HG02840 (cell line): Measurements from ENCODE around the gene MDH2.
"Not testable (repeated sequence)": the region's sequence is repeated elsewhere in the genome, so short reads cannot be mapped to it uniquely, and the experiment has no call there.

ENCODE experiments used
- ATAC-seq: cut with Tn5 transposase; IDR thresholded peaks from one replicate; pipeline ENCODE4 v1.9.1; 2021; ENCODE audit warnings: mild to moderate bottlenecking, moderate library complexity, moderate number of reproducible peaks; ENCODE audit not compliant: unreplicated experiment, low FRiP score

MDH2 gene

DNA sequence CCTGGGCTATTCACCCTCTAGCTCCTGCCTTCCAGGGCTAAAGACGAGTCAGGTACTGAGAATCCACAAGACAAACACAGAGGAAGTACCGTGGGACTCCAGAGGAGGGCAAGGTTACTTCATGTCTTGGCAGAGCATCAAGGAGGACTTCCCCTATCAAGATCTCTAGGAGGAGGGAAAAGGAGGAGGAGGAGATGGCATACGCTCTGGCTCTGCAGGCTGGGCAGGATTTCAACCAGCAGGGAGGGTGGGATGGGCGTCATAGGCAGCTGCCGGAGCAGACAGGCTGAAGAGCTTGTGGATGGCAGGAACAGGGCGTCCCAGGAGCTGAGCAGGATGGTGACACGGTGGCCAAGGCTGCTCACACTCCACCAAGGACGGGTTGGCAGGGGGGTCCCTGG lies 21.3 kb downstream of the MDH2 start:
- no peak for ATAC-seq

DNA sequence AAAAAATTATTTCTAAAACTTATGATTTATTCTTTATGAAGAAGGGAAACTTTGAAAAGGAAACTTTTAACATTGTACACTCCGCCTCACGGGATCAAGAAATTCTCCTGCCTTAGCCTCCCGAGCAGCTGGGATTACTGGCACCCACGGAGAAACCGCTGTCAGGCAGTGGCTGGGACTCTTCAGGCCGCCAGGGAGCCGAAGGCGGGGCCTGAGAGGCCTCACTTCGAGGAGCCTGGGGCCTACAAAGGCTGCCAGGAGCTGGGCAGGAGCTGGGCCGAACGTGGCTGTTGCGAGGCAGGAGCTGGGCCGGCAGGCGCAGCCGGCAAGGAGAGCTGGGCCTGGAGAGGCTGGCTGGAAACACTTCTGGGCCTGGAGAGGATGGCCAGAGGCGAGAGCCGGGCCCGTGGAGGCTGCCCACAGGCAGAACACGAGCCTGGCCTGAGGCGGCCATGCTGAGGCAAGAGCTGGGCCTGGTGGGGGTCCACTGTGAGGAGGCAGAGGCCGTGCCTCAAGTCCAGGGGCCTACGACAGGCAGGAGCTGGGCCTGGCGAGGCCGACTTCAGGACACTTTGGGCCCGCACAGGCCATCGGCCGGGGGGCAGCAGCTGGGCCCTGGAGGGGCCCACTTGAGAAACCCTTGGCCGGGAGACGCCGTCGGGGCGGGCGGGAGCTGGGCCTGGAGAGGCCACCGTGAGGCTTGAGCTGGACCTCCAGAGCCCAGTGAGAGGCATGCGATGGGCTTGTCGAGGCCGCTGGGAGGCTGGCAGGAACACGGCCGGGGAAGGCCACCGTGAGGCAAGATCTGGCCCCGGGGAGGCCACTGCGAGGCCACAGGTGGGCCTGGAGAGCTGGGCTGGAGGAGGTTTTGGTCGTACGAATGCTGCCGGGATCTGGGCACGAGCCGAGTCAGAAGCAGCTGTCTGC lies 23.7 kb downstream of the MDH2 start:
- ATAC-seq: no peak

DNA sequence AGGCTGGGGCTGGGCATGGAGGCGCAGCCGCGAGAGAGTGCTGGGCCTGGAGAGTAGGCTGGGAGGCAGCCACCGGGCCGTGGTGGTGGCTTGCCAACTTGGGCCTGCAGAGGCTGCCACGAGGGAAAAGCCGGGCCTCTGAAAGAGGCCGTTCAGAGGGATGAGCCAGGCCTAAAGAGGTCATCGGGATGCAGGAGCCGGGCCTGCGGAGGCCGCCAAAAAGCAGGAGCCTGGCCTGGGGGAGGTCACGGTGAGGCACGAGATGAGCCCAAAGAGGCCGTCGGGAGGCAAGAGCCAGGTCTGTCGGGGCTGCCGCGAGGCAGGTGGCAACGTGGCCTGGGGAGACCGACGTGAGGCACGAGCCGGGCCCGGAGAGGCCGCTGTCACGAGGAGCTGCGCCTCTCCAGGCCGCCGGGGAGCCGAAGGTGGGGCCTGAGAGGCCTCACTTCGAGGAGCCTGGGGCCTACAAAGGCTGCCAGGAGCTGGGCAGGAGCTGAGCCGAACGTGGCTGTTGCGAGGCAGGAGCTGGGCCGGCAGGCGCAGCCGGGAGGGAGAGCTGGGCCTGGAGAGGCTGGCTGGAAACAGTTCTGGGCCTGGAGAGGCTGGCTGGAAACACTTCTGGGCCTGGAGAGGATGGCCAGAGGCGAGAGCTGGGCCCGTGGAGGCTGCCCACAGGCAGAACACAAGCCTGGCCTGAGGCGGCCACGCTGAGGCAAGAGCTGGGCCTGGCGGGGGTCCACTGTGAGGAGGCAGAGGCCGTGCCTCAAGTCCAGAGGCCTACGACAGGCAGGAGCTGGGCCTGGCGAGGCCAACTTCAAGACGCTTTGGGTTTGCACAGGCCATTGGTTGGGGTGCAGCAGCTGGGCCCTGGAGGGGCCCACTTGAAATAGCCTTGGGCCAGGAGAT lies 24.6 kb downstream of the MDH2 start:
- no peak for ATAC-seq

DNA sequence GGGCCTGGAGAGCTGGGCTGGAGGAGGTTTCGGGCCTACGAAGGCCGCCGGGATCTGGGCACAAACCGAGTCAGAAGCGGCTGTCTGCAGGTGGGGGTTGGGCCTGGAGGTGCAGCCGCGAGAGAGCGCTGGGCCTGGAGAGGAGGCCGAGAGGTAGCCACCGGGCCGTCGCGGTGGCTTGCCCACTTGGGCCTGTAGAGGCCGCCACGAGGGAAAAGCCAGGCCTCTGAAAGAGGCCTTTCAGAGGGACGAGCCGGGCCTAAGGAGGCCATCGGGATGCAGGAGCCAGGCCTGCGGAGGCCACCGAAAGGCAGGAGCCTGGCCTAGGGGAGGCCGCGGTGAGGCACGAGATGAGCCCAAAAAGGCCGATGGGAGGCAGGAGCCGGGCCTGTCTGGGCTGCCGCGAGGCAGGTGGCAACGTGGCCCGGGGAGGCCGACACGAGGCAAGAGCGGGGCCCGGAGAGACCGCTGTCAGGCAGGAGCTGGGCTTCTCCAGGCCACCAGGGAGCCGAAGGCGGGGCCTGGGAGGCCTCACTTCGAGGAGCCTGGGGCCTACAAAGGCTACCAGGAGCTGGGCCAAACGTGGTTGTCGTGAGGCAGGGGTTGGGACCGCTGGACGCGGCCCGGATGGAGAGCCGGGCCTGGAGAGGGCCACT lies 25.6 kb downstream of the MDH2 start:
- no peak for ATAC-seq

DNA sequence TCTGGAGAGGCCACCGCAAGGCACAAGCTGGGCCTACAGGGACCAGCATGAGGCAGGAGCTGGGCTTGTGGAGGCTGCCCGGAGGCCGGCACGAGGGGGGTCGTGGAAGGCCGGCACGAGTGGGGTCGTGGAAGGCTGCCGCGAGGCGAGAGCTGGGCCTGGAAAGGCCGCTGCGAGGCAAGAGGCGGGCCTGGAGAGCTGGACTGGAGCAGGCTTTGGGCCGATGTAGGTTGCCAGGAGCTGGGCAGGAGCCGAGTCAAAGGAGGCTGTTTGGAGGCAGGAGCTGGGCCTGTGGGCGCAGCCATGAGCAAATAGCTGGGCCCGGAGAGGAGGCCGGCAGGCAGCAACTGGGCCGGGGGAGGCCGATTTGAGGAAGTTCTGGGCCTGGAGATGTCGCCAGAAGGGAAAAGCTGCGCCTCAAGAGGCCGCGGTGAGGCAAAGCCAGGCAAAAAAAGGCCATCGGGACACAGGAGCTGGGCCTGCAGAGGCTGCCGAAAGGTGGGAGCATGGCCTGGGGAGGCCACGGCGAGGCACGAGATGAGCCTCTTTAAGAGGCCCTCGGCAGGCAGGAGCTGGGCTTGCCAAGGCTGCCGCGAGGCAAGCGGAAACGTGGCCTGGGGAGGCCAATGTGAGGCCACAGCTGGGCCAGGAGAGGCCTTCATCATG lies 26.5 kb downstream of the MDH2 start:
- no peak for ATAC-seq

DNA sequence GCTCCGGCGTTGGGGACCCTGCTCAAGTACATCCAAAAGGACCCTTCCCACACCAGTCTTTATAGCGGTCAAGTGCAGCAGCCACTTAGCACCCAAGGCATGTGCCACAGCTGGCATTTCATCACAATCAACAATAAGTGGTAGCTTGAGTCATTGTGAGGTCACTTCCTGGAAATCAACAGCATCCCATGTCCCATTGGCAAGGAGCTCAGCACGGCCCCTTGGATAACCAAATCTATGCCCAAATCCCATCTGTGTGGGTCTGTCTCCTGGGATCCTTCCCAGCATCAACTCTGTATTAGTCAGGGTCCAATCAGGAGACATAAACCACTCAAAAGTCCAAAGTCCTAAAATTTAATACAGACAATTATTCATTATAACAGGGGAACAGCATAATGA lies 27.1 kb downstream of the MDH2 start:
- ATAC-seq: no peak

DNA sequence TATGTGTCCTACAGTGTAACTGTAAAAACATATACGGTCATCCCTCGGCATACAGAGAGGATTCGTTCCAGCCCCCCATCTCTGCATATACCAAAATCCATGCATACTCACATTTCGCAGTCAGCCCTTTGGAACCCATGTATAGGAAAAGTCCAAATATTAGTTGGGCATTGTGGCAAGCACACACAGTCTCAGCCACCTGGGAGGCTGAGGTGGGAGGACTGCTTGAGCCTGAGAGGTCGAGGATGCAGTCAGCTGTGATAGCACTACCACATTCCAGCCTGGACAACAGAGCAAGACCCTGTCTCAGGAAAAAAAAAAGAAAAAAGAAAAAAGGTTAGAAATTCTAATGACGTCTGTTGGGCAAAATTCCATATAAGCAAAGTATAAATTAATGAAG lies 29.1 kb downstream of the MDH2 start:
- no peak for ATAC-seq

DNA sequence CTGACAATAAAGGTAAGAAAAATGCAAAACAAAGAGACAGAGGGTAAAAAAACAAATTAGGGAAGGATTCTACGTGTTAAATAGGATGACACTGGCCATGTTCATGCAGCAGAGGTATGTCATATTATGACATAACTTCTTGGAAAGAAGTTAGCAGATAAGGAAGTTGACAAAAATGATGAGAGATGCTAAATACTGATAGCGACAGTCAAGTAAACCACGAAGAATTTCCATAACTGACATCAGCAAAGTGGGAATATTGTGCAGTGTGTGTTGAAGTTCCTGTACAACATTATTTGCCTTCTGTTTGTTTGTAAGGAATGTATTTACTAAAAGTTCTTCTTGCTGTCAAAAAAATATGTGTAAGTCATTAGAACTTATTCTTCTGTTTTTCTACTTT lies 29.5 kb downstream of the MDH2 start:
- ATAC-seq: no peak

DNA sequence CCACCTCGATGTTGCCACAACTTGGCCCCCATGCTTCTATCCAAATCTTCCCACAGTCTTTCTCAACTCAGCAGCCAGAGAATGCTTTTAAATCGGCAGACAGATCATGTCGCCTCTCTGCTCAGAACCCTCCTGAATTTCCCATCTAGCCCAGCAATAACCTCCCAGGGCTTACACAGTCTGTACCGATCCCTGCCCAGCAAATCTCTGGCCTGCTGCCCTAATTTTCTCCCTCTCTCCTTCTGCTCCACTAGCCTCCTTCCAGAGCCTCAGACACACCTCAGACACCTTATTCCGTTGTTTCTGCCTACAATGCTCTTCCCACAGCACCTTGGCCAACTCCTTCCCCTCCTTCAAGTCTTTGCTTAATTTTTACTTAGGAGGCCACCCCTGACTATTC lies 32.3 kb downstream of the MDH2 start:
- no peak for ATAC-seq

DNA sequence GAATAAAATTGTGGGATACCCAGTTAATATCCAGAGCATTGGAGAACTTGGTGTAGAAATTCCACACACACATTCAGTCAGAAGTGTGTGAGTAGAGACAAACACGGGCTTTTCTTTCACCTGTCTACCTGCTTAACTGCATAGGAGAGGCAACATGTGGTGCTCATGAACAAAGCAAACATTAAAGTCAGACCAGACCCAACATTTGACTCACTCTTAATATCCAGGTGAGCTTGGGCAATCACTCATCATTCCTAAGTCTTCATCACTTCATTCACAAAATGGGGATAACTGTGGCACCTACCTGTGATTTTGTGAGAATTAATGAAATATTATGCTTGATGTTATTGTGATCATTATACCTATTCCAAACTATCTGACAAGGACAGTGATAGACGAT lies 36.2 kb downstream of the MDH2 start:
- ATAC-seq: not testable (repeated sequence)

DNA sequence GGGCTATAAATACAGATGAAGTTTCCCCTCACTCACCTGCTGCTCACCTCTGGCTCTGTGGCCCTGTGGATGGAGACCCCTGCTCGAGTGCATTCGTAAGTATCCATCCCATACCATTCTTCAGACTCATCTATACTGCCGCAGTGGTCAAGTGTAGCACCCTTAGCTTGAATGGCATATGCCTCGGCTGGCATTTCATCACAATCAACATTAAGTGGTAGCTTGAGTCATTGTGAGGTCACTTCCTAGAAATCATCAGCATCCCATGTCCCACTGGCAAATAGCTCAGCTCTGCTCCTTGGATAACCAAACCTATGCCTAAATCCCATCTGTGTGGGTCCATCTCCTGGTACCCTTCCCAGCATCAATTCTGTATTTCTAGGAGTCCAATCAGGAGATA lies 38.2 kb downstream of the MDH2 start:
- ATAC-seq: no peak

DNA sequence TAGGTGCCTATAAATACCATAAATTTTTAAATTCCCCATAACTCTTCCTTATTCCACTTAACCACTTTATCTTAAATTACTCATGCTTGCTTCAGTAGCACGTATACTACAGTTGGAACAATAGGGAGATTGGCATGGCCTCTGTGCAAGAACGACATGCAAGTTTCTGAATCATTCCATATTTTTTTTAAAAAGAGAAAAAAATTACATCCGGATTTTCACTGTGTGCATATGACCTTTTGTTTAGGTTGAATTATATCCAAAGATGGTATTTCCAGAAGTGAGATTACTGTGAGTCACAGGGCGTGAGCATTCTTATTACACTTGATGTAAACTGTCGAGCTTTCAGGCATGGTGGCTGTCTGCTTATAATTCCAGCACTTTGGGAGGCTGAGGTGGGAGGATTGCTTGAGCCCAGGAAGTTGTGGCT lies 39.5 kb downstream of the MDH2 start:
- not testable (repeated sequence) for ATAC-seq

DNA sequence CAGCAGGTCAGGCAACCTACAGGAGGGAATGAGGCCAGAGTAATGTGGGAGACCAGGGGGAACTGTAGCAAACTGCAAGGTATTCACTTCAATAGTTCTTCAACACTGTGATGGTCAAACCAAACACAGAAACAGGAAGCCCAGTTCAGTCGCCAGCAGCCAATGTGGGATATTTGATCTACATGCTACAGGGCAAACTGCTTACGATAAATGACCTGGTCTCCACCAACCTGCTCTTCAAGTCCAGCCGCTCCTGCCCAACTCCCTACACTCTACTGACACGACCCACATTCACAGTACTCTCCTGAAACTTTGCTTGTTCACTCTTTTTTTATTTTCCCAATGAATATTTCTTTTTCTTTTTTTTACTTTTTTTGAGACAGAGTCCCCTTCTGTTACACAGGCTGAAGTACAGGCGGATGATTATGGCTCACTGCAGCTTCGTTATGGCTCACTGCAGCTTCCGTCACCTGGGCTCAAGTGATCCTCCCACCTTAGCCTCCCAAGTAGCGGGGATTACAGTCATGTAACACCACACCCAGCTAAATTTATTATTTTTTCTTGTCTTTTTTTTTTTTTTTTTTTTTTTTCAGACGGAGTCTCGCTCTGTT lies 42.1 kb downstream of the MDH2 start:
- ATAC-seq: no peak

DNA sequence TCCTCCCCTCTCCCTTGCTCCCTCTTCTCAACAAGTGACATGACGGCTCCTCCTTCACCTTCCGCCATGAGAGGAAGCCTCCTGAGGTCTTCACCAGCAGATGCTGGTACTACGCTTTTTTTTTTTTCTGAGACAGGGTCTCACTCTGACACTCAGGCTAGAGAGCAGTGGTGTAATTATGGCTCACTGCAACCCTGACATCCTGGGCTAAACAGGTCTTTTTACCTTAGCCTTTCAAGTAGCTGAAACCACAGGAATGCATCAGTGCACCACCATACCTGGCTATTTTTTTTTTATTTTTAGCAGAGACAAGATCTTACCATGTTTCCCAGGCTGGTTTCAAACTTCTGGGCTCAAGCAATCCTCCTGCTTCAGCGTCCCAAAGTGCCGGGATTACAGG lies 43.6 kb downstream of the MDH2 start:
- ATAC-seq: no peak

DNA sequence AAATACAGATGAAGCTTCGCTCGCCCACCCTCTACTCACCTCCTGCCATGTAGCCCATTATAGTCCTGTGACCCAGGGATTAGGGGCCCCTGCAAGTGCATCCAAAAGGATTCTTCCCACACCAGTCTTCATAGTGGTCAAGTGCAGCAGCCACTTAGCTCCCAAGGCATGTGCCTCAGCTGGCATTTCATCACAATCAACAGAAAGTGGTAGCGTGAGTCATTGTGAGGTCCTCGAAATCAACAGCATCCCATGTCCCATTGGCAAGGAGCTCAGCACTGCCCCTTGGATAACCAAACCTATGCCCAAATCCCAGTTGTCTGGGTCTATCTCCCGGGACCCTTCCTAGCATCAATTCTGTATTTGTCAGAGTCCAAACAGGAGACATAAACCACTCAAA lies 45.6 kb downstream of the MDH2 start:
- ATAC-seq: not testable (repeated sequence)

DNA sequence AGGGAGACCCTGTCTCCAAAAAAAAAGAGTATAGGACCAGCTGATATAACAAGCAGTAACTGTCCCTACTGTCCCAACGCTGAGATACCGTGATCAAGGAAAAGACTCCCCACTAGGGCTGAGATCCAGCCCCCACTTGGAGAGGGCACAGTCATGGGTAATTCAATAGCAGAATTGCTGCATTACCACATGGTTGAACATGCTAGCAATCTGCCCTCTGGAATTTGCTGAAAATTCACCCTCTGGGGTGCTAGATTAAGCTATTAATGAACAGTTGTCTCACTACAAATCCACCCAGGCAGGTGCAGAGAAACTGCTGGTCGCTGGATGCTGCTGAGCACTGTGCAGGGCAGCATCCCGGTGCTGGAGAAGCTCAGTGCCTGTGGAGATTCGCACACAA lies 46.4 kb downstream of the MDH2 start:
- ATAC-seq: not testable (repeated sequence)

DNA sequence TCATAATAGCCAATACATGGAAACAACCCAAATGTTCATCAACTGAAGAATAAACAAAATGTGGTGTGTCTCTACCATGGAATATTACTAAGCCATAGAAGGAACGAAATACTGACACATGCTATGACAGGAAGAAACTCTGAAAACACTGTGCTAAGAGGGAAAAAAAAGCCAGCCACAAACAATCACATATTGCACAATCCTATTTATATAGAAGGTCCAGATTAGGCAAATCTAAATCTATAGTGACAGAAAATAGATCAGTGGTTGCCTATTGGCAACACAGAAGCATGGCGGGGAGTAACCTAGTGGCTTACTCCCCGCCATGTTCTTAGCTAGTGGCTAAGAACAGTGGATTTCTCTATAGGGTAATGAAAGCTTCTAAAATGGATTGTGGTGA lies 48.0 kb downstream of the MDH2 start:
- ATAC-seq: no peak

DNA sequence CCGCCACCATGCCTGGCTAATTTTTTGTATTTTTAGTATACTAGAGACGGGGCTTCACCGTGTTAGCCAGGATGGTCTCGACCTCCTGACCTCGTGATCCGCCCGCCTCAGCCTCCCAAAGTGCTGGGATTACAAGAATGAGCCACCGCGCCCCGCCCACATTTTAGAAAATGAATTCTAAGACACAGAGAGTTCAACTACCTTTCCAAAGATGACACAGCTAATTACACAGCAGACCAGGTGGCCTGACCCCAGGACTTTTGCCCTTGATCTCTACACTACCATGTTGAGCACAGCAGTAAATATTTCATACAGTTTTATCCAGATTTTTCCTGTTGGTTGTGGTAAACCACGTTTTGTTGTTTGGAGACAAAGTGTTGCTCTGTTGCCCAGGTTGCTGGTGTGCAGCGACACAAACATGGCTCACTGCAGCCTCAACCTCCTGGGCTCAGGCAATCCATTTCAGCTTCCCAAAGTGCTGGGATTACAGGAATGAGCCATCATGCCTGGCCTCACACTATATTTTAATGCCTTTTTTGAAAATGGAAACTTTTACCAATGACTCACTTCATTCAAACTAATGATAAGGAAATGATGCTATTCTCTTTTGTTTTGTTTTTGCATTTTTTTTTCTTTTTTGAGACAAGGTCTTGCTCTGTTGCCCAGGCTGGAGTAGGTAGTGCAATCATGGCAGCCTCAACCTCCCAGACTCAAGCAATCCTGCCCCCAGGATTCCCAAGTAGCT lies 54.0 kb downstream of the MDH2 start:
- not testable (repeated sequence) for ATAC-seq

DNA sequence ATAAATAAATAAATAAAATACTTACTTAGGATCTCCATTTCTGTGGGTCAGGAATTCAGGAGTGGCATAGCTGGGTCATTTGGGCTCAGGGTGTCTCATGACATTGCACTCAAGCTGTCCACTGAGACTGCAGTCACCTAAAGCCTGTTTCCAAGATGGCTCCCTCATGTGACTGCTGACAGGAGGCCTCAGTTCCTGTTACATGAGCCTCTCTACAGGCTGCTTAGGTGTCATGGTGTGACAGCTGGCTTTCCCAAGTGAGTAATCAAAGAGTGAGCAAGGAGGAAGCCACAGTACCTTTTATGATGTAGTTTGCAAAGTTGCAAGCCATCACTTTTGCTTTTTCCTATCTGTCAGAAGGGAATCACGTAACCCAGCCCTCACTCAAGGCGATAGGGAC lies 55.9 kb downstream of the MDH2 start:
- not testable (repeated sequence) for ATAC-seq
